HCT116 (cell line): ENCODE measurements around the gene LRBA. TPM values are rescaled to one million over a fixed set of nuclear protein-coding genes. Genes with fewer than 3 reads are reported as not detected.

Experiments used
- ATAC-seq: fragments of 200-7000 bp; cut with Tn5 transposase; 2 replicates; pipeline ENCODE4 v1.9.1; 2020; ENCODE audit warnings: mild to moderate bottlenecking, moderate library complexity
- BruUV-seq: library from RNA; stranded (reverse); fragments of 400-500 nt; replicated peaks from 2 replicates; lab custom pipeline; 2021; lab: Mats Ljungman, UMichigan
- CTCF ChIA-PET: fragments of 300-600 bp; sonication (Branson Sonifier 250); formaldehyde crosslinking; loops from one replicate; lab custom pipeline; 2021; ENCODE audit warnings: antibody characterized with exemption; lab: Charles Lee
- POLR2A ChIA-PET: fragments of 300-600, 350-600 bp; sonication (Branson Sonifier 250); formaldehyde crosslinking; loops from one replicate; lab custom pipeline; 2021; ENCODE audit warnings: antibody characterized with exemption; lab: Charles Lee
- RAD21 ChIA-PET, 2 experiments: fragments of 300-600 bp; sonication (Branson Sonifier 250); formaldehyde crosslinking; loops; one replicate each; lab custom pipeline; 2023; ENCODE audit warnings: low total read pairs in 2 of 2; ENCODE audit not compliant: uncharacterized antibody in 2 of 2, unreplicated experiment in 2 of 2, low non-redundant PET in 1 of 2; lab: Charles Lee
- DNase-seq: peaks from one replicate; pipeline ENCODE4 v3.0.0-alpha.2; 2010; ENCODE audit warnings: low read depth, low spot score
- H2AFZ ChIP-seq: fragments of 200-600 bp; shearing (Covaris generic), sonication (generic); 2 replicates; pipeline ENCODE4 v1.6.1; 2017; ENCODE audit warnings: low read depth, mixed run types, mixed read lengths, antibody characterized with exemption, low read length; ENCODE audit not compliant: poor library complexity, severe bottlenecking
- H3K27ac ChIP-seq: 2 replicates; pipeline ENCODE4 v1.5.1; 2012; ENCODE audit warnings: low read depth, low read length
- H3K27me3 ChIP-seq: fragments of 200-600 bp; sonication (generic); 2 replicates; pipeline ENCODE4 v1.6.1; 2016; ENCODE audit warnings: mixed run types, low read length, mixed read lengths; ENCODE audit not compliant: insufficient read depth
- H3K36me3 ChIP-seq, 2 experiments: fragments of 200-500 bp in 1 of 2; fragments of 200-600 bp in 1 of 2; sonication (Bioruptor generic) in 1 of 2; sonication (generic) in 1 of 2; 2 replicates each; pipeline versions ENCODE4 v1.5.1 to v1.6.1; 2014 to 2016; ENCODE audit warnings: low read length in 2 of 2, inconsistent platforms in 1 of 2, mixed read lengths in 1 of 2, mixed run types in 1 of 2; ENCODE audit not compliant: insufficient read depth in 2 of 2, control insufficient read depth in 1 of 2
- H3K4me1 ChIP-seq, 2 experiments: fragments of 200-600 bp in 1 of 2; sonication (generic) in 1 of 2; 2 replicates each; pipeline versions ENCODE4 v1.5.1 to v1.6.1; 2012 to 2017; ENCODE audit warnings: low read length in 2 of 2, inconsistent platforms in 1 of 2, mild to moderate bottlenecking in 1 of 2, mixed read lengths in 1 of 2, mixed run types in 1 of 2, moderate library complexity in 1 of 2; ENCODE audit not compliant: insufficient read depth in 2 of 2, control insufficient read depth in 1 of 2
- H3K4me2 ChIP-seq: fragments of 200-600 bp; sonication (generic); 2 replicates; pipeline ENCODE4 v1.6.1; 2017; ENCODE audit warnings: mixed run types, low read length, mixed read lengths
- H3K4me3 ChIP-seq, 2 experiments: fragments of 200-600 bp in 1 of 2; sonication (generic) in 1 of 2; replicated peaks in 1 of 2; 2 replicates each; pipeline ENCODE4 v1.5.1; 2011 to 2016; ENCODE audit warnings: low read length in 2 of 2, control low read depth in 1 of 2, low read depth in 1 of 2, mild to moderate bottlenecking in 1 of 2, mixed read lengths in 1 of 2, mixed run types in 1 of 2
- H3K79me2 ChIP-seq: fragments of 200-600 bp; sonication (generic); 2 replicates; pipeline ENCODE4 v1.6.1; 2017; ENCODE audit warnings: mild to moderate bottlenecking, mixed run types, low read length, moderate library complexity, mixed read lengths; ENCODE audit not compliant: insufficient read depth
- H3K9ac ChIP-seq: fragments of 200-600 bp; sonication (generic); 2 replicates; pipeline ENCODE4 v1.6.1; 2016; ENCODE audit warnings: low read length, mixed read lengths
- H3K9me2 ChIP-seq: fragments of 200-600 bp; sonication (generic), shearing (Covaris generic); 2 replicates; pipeline ENCODE4 v1.6.1; 2017; ENCODE audit warnings: mixed run types, mild to moderate bottlenecking, moderate library complexity; ENCODE audit not compliant: insufficient read depth
- H3K9me3 ChIP-seq, 2 experiments: fragments of 200-500 bp in 1 of 2; fragments of 200-600 bp in 1 of 2; sonication (Bioruptor generic) in 1 of 2; sonication (generic) in 1 of 2; 2 replicates each; pipeline ENCODE4 v1.6.1; 2014 to 2017; ENCODE audit warnings: low read length in 2 of 2, mixed read lengths in 2 of 2, inconsistent platforms in 1 of 2, low read depth in 1 of 2, mild to moderate bottlenecking in 1 of 2, mixed run types in 1 of 2, moderate library complexity in 1 of 2; ENCODE audit not compliant: control insufficient read depth in 1 of 2, insufficient read depth in 1 of 2
- H4K20me1 ChIP-seq: fragments of 200-600 bp; sonication (generic), shearing (Covaris generic); 2 replicates; pipeline ENCODE4 v1.6.1; 2017; ENCODE audit warnings: mixed run types, mild to moderate bottlenecking, moderate library complexity; ENCODE audit not compliant: insufficient read depth
- CBX3 ChIP-seq: IDR thresholded peaks from 2 replicates; pipeline ENCODE4 v1.6.1; 2012; ENCODE audit warnings: low read depth
- CEBPB ChIP-seq: IDR thresholded peaks from 2 replicates; pipeline ENCODE4 v1.6.1; 2012; ENCODE audit warnings: low read depth
- ELF1 ChIP-seq: IDR thresholded peaks from 2 replicates; pipeline ENCODE4 v1.6.1; 2012; ENCODE audit warnings: low read depth, borderline replicate concordance
- EZH2 ChIP-seq: fragments of 200-600 bp; sonication (generic); IDR thresholded peaks from 2 replicates; pipeline ENCODE4 v1.6.1; 2017; ENCODE audit warnings: antibody characterized with exemption, mixed run types
- EZH2phosphoT487 ChIP-seq: fragments of 200-600 bp; IDR thresholded peaks from 2 replicates; pipeline ENCODE4 v1.6.1; 2018; ENCODE audit warnings: antibody characterized with exemption, borderline replicate concordance
- JUND ChIP-seq: IDR thresholded peaks from 2 replicates; pipeline ENCODE4 v1.6.1; 2012
- POLR2A ChIP-seq: IDR thresholded peaks from 2 replicates; pipeline ENCODE4 v1.7.0; 2011; ENCODE audit warnings: borderline replicate concordance; ENCODE audit not compliant: insufficient read depth, insufficient read length; ENCODE audit errors: extremely low read depth
- RAD21 ChIP-seq: IDR thresholded peaks from 2 replicates; pipeline ENCODE4 v1.6.1; 2012; ENCODE audit warnings: low read depth, mild to moderate bottlenecking
- SIN3A ChIP-seq: IDR thresholded peaks from 2 replicates; pipeline ENCODE4 v1.6.1; 2012; ENCODE audit warnings: low read depth
- SP1 ChIP-seq: IDR thresholded peaks from 2 replicates; pipeline ENCODE4 v1.6.1; 2012; ENCODE audit warnings: low read depth
- SRF ChIP-seq: IDR thresholded peaks from 2 replicates; pipeline ENCODE4 v1.6.1; 2012; ENCODE audit warnings: low read depth
- TCF7L2 ChIP-seq: IDR thresholded peaks from 2 replicates; pipeline ENCODE4 v1.7.0; 2011; ENCODE audit warnings: borderline replicate concordance, inconsistent platforms; ENCODE audit not compliant: insufficient read depth, insufficient read length; ENCODE audit errors: extremely low read depth
- YY1 ChIP-seq: IDR thresholded peaks from 2 replicates; pipeline ENCODE4 v1.6.1; 2011; ENCODE audit warnings: low read length, low read depth, moderate library complexity, mild to moderate bottlenecking; ENCODE audit not compliant: insufficient replicate concordance; ENCODE audit errors: extremely low read depth
- ZFX ChIP-seq: fragments of 450-650 bp; IDR thresholded peaks from 2 replicates; pipeline ENCODE4 v1.6.1; 2017
- ZNF274 ChIP-seq: fragments of 200-500 bp; sonication (Bioruptor generic); IDR thresholded peaks from 2 replicates; pipeline ENCODE4 v1.6.1; 2014; ENCODE audit warnings: mild to moderate bottlenecking, low read depth, low read length, inconsistent platforms
- intact Hi-C: fragments of 100-400 bp; cut with micrococcal nuclease; formaldehyde crosslinking; loops from 2 replicates; pipeline ENCODE4 v1.10.0; 2022
- total RNA-seq: library from RNA; stranded (reverse); gene quantifications from one replicate; pipeline ENCODE4 v1.2.1, GENCODE V29; 2021; ENCODE audit not compliant: unreplicated experiment
- TF ChIP-seq, protein P1 (sequence below): IDR thresholded peaks from 2 replicates; pipeline ENCODE4 v1.6.1; 2012
- TF ChIP-seq, protein P2 (sequence below), 3 experiments: fragments of 200-600 bp in 1 of 3; sonication (generic) in 1 of 3; IDR thresholded peaks in 2 of 3; conservative IDR thresholded peaks in 1 of 3; 2 replicates each; pipeline ENCODE4 v1.5.1; 2012 to 2017; ENCODE audit warnings: low read depth in 2 of 3, low read length in 2 of 3, antibody characterized with exemption in 1 of 3, borderline replicate concordance in 1 of 3, control low read depth in 1 of 3, mild to moderate bottlenecking in 1 of 3, mixed read lengths in 1 of 3, mixed run types in 1 of 3, moderate library complexity in 1 of 3; ENCODE audit not compliant: insufficient read depth in 1 of 3
- TF ChIP-seq, protein P3 (sequence below): IDR thresholded peaks from 2 replicates; pipeline ENCODE4 v1.6.1; 2012
- TF ChIP-seq, protein P4 (sequence below): IDR thresholded peaks from 2 replicates; pipeline ENCODE4 v1.6.1; 2011; ENCODE audit warnings: mild to moderate bottlenecking, low read length, moderate library complexity; ENCODE audit not compliant: insufficient replicate concordance; ENCODE audit errors: extremely low read depth

The LRBA gene
- total RNA-seq, 1 experiment from 2014 or later, result 79.8 TPM

DNA sequence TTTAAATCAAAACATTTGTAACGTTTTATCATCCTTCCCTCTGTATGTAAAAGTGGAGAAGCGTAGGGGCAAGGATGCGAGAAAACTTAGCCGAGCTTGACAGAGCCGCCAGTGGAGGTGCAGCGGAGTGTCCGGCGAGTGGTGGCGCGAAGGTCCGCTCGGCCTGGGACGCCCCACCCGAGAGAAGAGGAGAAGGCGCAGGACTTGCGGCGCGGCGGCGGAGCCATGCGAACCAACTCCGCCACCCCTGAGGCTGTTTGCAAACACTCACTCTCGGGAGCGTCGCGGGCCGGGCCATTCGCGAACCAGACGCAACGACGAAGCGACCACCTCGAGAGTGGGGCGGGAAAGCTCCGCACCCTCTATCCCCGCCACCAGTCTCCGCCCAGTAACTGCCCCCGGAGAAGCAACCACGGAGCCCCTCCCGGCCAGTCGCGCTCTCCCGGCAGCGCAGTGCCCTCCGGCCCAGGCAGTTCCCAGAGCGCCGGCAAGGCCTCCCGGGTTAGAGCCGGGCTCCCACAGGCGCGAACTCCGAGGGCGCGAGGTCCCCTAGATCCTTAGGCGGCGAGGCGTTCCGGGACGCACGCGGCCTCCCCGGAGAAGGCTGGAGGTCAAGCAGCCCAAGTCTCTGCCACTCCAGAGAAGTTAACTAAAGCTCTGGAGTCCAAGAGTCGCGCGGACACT lies 435.4 kb downstream of the LRBA start:
- H3K4me2 ChIP-seq, result no peak overlapping the region
- H2AFZ ChIP-seq, result no peak overlapping the region
- H3K79me2 ChIP-seq, result no peaks in the 10 kb centered on the region
- no peaks in the 10 kb centered on the region for H3K36me3 ChIP-seq
- H3K27ac ChIP-seq, result no peak overlapping the region
- no peaks in the 10 kb centered on the region for H3K4me1 ChIP-seq
- POLR2A ChIA-PET, result no interaction called here
- CTCF ChIA-PET, result no interaction called here
- DNase-seq (no peak), ATAC-seq (no peak)
- no peaks in the 10 kb centered on the region for H3K27me3 ChIP-seq
- no peak overlapping the region for H3K9ac ChIP-seq
- H3K4me3 ChIP-seq, result no peak overlapping the region
- no peaks in the 10 kb centered on the region for H3K9me2 ChIP-seq
- no peaks in the 10 kb centered on the region for H3K9me3 ChIP-seq
- intact Hi-C loops, result no loop called here
- RAD21 ChIA-PET, result no interaction called here
- no peaks in the 10 kb centered on the region for H4K20me1 ChIP-seq
- TF ChIP-seq SIN3A, result no peak
- TF ChIP-seq, protein P1, sequence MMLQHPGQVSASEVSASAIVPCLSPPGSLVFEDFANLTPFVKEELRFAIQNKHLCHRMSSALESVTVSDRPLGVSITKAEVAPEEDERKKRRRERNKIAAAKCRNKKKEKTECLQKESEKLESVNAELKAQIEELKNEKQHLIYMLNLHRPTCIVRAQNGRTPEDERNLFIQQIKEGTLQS, result no peak
- no peak for TF ChIP-seq JUND
- TF ChIP-seq TCF7L2, result no peak
- no peak for TF ChIP-seq YY1
- TF ChIP-seq SRF, result no peak
- TF ChIP-seq EZH2phosphoT487, result no peak
- TF ChIP-seq ZNF274, result no peak
- no peak for TF ChIP-seq SP1
- TF ChIP-seq, protein P2, sequence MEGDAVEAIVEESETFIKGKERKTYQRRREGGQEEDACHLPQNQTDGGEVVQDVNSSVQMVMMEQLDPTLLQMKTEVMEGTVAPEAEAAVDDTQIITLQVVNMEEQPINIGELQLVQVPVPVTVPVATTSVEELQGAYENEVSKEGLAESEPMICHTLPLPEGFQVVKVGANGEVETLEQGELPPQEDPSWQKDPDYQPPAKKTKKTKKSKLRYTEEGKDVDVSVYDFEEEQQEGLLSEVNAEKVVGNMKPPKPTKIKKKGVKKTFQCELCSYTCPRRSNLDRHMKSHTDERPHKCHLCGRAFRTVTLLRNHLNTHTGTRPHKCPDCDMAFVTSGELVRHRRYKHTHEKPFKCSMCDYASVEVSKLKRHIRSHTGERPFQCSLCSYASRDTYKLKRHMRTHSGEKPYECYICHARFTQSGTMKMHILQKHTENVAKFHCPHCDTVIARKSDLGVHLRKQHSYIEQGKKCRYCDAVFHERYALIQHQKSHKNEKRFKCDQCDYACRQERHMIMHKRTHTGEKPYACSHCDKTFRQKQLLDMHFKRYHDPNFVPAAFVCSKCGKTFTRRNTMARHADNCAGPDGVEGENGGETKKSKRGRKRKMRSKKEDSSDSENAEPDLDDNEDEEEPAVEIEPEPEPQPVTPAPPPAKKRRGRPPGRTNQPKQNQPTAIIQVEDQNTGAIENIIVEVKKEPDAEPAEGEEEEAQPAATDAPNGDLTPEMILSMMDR (IDR thresholded peaks at IDR 0.05 in 2 of 3, conservative IDR thresholded peaks at IDR 0.05 in 1 of 3; ENCODE audit: borderline replicate concordance in 1 of 3, insufficient read depth in 1 of 3, low read depth in 2 of 3, low read length in 2 of 3), result no peak
- TF ChIP-seq, protein P3, sequence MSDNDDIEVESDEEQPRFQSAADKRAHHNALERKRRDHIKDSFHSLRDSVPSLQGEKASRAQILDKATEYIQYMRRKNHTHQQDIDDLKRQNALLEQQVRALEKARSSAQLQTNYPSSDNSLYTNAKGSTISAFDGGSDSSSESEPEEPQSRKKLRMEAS, result no peak
- no peak for TF ChIP-seq EZH2
- no peak for TF ChIP-seq ELF1
- no peak for TF ChIP-seq CEBPB
- TF ChIP-seq ZFX, result no peak
- TF ChIP-seq, protein P4, sequence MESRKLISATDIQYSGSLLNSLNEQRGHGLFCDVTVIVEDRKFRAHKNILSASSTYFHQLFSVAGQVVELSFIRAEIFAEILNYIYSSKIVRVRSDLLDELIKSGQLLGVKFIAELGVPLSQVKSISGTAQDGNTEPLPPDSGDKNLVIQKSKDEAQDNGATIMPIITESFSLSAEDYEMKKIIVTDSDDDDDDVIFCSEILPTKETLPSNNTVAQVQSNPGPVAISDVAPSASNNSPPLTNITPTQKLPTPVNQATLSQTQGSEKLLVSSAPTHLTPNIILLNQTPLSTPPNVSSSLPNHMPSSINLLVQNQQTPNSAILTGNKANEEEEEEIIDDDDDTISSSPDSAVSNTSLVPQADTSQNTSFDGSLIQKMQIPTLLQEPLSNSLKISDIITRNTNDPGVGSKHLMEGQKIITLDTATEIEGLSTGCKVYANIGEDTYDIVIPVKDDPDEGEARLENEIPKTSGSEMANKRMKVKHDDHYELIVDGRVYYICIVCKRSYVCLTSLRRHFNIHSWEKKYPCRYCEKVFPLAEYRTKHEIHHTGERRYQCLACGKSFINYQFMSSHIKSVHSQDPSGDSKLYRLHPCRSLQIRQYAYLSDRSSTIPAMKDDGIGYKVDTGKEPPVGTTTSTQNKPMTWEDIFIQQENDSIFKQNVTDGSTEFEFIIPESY, result no peak
- TF ChIP-seq CBX3, result no peak
- TF ChIP-seq RAD21, result no peak
- no peak for TF ChIP-seq POLR2A
- TF ChIP-seq, all 23 proteins: peak for 0
- no TSS peak for BruUV-seq
